ENCODE measurements around the gene RASSF1. TPM values are rescaled to one million over a fixed set of nuclear protein-coding genes. Genes with fewer than 3 reads are reported as not detected.

Gene RASSF1
- total RNA-seq, 1 donor from 2014 or later: 14.7 TPM

- ATAC-seq: peak; percentile 91
- DNase-seq (ENCODE audit: missing footprints): peak; percentile 99
- intact Hi-C loops (cut with DNase I): no loop called here
These were observed 12.5 kb downstream of the RASSF1 start, which contains the start of gene TUSC2 for GRCh38 chr3:50327943-50328691. TSS of gene TUSC2 (minus strand) at chr3:50328223. CDS start at chr3:50328099, 124 bp downstream.

GRCh38 chr3:50327129-50327528, 13.5 kb downstream of the RASSF1 start:
- intact Hi-C loops (cut with DNase I): no loop called here
- DNase-seq (ENCODE audit: missing footprints): no peak
- no peak for ATAC-seq

- intact Hi-C loops (cut with DNase I): no loop called here
- DNase-seq (ENCODE audit: missing footprints): no peak
- no peak for ATAC-seq
These were observed 14.5 kb downstream of the RASSF1 start for GRCh38 chr3:50326182-50326541.

- intact Hi-C loops (cut with DNase I): loop anchor here (2.0 kb wide), 1 partner anchor 51 kb away; no protein-coding TSS in a partner anchor
- ATAC-seq: no peak
- DNase-seq (ENCODE audit: missing footprints): no peak
These were observed 15.0 kb downstream of the RASSF1 start for GRCh38 chr3:50325497-50326181.

- DNase-seq (ENCODE audit: missing footprints) (no peak), ATAC-seq (no peak)
These were observed 15.5 kb downstream of the RASSF1 start for GRCh38 chr3:50325113-50325480.

GRCh38 chr3:50324351-50325112, 16.1 kb downstream of the RASSF1 start:
- intact Hi-C loops (cut with DNase I): loop anchor here (1.0 to 2.0 kb wide), 2 partner anchors 50 to 64 kb away; no protein-coding TSS in a partner anchor
- peak; percentile 91 for DNase-seq (ENCODE audit: missing footprints)
- peak; percentile 12 for ATAC-seq

More at GRCh38 chr3:50325113-50325480, 15.5 kb downstream of the RASSF1 start:
- intact Hi-C loops (cut with DNase I): loop anchor here (2.0 kb wide), 1 partner anchor 50 kb away; no protein-coding TSS in a partner anchor

- ATAC-seq: peak; percentile 1
- intact Hi-C loops (cut with DNase I): loop anchor here (1.0 to 2.0 kb wide), 2 partner anchors 49 to 63 kb away; no protein-coding TSS in a partner anchor
- no peak for DNase-seq (ENCODE audit: missing footprints)
These were observed 16.9 kb downstream of the RASSF1 start for GRCh38 chr3:50323614-50324199.

- DNase-seq (ENCODE audit: missing footprints) (peak; percentile 69), ATAC-seq (no peak)
- intact Hi-C loops (cut with DNase I): no loop called here
These were observed 17.5 kb downstream of the RASSF1 start for GRCh38 chr3:50323092-50323600.

GRCh38 chr3:50322386-50323091, 18.1 kb downstream of the RASSF1 start, which contains the start of gene HYAL2:
TSS of gene HYAL2 (minus strand) at chr3:50322745. CDS start at chr3:50320489, 2,256 bp downstream.
- ATAC-seq: no peak
- DNase-seq (ENCODE audit: missing footprints): peak; percentile 81
- intact Hi-C loops (cut with DNase I): no loop called here

GRCh38 chr3:50322115-50322385, 18.6 kb downstream of the RASSF1 start:
- no peak for ATAC-seq
- no peak for DNase-seq (ENCODE audit: missing footprints)
- intact Hi-C loops (cut with DNase I): no loop called here

GRCh38 chr3:50321336-50322114, 19.1 kb downstream of the RASSF1 start:
- intact Hi-C loops (cut with DNase I): loop anchor here (1.0 kb wide), 2 partner anchors 18 to 22 kb away; partner anchors contain the start of genes HYAL1, HYAL3 and NAA80
- peak; percentile 96 for DNase-seq (ENCODE audit: missing footprints)

GRCh38 chr3:50320853-50321335, 19.7 kb downstream of the RASSF1 start:
- ATAC-seq (peak; percentile 73), DNase-seq (ENCODE audit: missing footprints) (peak; percentile 91)
- intact Hi-C loops (cut with DNase I): loop anchor here (1.0 kb wide), 2 partner anchors 18 to 22 kb away; partner anchors contain the start of genes HYAL1, HYAL3 and NAA80

More at GRCh38 chr3:50321336-50322114, 19.1 kb downstream of the RASSF1 start:
- ATAC-seq: peak; percentile 84

- DNase-seq (ENCODE audit: missing footprints) (peak; percentile 18), ATAC-seq (no peak)
- intact Hi-C loops (cut with DNase I): no loop called here
These were observed 20.6 kb downstream of the RASSF1 start for GRCh38 chr3:50319894-50320625.

GRCh38 chr3:50319181-50319893, 21.3 kb downstream of the RASSF1 start:
- intact Hi-C loops (cut with DNase I): no loop called here
- ATAC-seq (no peak), DNase-seq (ENCODE audit: missing footprints) (peak; percentile 64)

GRCh38 chr3:50318615-50319014, 22.0 kb downstream of the RASSF1 start:
- intact Hi-C loops (cut with DNase I): no loop called here
- no peak for ATAC-seq
- peak; percentile 71 for DNase-seq (ENCODE audit: missing footprints)

GRCh38 chr3:50318163-50318562, 22.5 kb downstream of the RASSF1 start:
- DNase-seq (ENCODE audit: missing footprints) (peak; percentile 53), ATAC-seq (no peak)
- intact Hi-C loops (cut with DNase I): no loop called here
